DOHH2 (cell line): ENCODE measurements around the gene TNNC1.

Experiments
- H3F3A ChIP-seq: fragments of 200-600 bp; sonication (generic), shearing (Covaris generic); 2 replicates; pipeline ENCODE4 v1.6.0; 2016; ENCODE audit warnings: antibody characterized with exemption, mild to moderate bottlenecking; ENCODE audit not compliant: control insufficient read depth, insufficient read depth
- H3K27ac ChIP-seq: fragments of 200-600 bp; sonication (generic); 2 replicates; pipeline ENCODE4 v1.5.1; 2014; ENCODE audit warnings: low read depth, mild to moderate bottlenecking, low read length, moderate library complexity
- H3K27me3 ChIP-seq: fragments of 200-600 bp; sonication (generic); 2 replicates; pipeline ENCODE4 v1.6.1; 2014; ENCODE audit warnings: mild to moderate bottlenecking, low read length, mixed read lengths; ENCODE audit not compliant: control insufficient read depth
- H3K36me3 ChIP-seq: fragments of 200-600 bp; sonication (generic); 2 replicates; pipeline ENCODE4 v1.6.1; 2014; ENCODE audit warnings: mild to moderate bottlenecking, low read length, moderate library complexity, mixed read lengths; ENCODE audit not compliant: control insufficient read depth
- H3K4me1 ChIP-seq: fragments of 200-600 bp; sonication (generic); 2 replicates; pipeline ENCODE4 v1.6.1; 2014; ENCODE audit warnings: mild to moderate bottlenecking, low read length, mixed read lengths; ENCODE audit not compliant: control insufficient read depth
- H3K4me2 ChIP-seq: fragments of 200-600 bp; sonication (generic); 2 replicates; pipeline ENCODE4 v1.6.0; 2014; ENCODE audit warnings: mild to moderate bottlenecking, low read length, moderate library complexity
- H3K4me3 ChIP-seq: fragments of 200-600 bp; sonication (generic); 2 replicates; pipeline ENCODE4 v1.5.1; 2014; ENCODE audit warnings: mild to moderate bottlenecking, low read length, mixed read lengths
- H3K79me2 ChIP-seq: fragments of 200-600 bp; sonication (generic); 2 replicates; pipeline ENCODE4 v1.6.1; 2014; ENCODE audit warnings: mild to moderate bottlenecking, low read length, mixed read lengths; ENCODE audit not compliant: control insufficient read depth
- H3K9me2 ChIP-seq: fragments of 200-600 bp; sonication (generic); replicated peaks from 2 replicates; pipeline ENCODE4 v1.6.1; 2014; ENCODE audit warnings: mild to moderate bottlenecking, low read length, mixed read lengths; ENCODE audit not compliant: control insufficient read depth
- H3K9me3 ChIP-seq: fragments of 200-600 bp; sonication (generic); 2 replicates; pipeline ENCODE4 v1.6.1; 2014; ENCODE audit warnings: antibody characterized with exemption, low read length, mixed read lengths; ENCODE audit not compliant: control insufficient read depth, insufficient read depth
- H4K20me1 ChIP-seq: fragments of 200-600 bp; sonication (generic); 2 replicates; pipeline ENCODE4 v1.6.0; 2014; ENCODE audit warnings: low read depth, mild to moderate bottlenecking, antibody characterized with exemption, low read length, moderate library complexity; ENCODE audit not compliant: control insufficient read depth, insufficient read depth
- CTCF ChIP-seq: fragments of 200-600 bp; sonication (generic); IDR thresholded peaks from one replicate; pipeline ENCODE4 v1.5.1; 2014; ENCODE audit warnings: antibody characterized with exemption, mild to moderate bottlenecking, low read depth, low read length; ENCODE audit not compliant: poor library complexity, severe bottlenecking
- EZH2phosphoT487 ChIP-seq: fragments of 200-600 bp; sonication (generic); IDR thresholded peaks from 2 replicates; pipeline ENCODE4 v1.6.1; 2017; ENCODE audit warnings: borderline replicate concordance, mild to moderate bottlenecking, antibody characterized with exemption, low read length, moderate library complexity, mixed read lengths

Gene TNNC1

GRCh38 chr3:52440249-52440551, 13.6 kb downstream of the TNNC1 start:
- H3F3A ChIP-seq, result no peaks in the 10 kb centered on the region
- H3K4me1 ChIP-seq, result peaks cover 3% of the 10 kb centered on the region; the same call in 1 of the 2 replicates
- no peak overlapping the region for H3K4me2 ChIP-seq
- no peaks in the 10 kb centered on the region for H3K36me3 ChIP-seq
- TF ChIP-seq EZH2phosphoT487, result no peak
- TF ChIP-seq CTCF, result no peak
- H3K27me3 ChIP-seq, result 0 out of 2 replicates have a peak, but pooled peaks cover 4% of the 10 kb centered on the region
- no peaks in the 10 kb centered on the region for H3K9me2 ChIP-seq
- no peaks in the 10 kb centered on the region for H3K9me3 ChIP-seq
- H4K20me1 ChIP-seq, result no peaks in the 10 kb centered on the region
- no peak overlapping the region for H3K4me3 ChIP-seq
- no peaks in the 10 kb centered on the region for H3K79me2 ChIP-seq
- no peak overlapping the region for H3K27ac ChIP-seq

- Histone ChIP-seq H3K4me3 (no peak overlapping the region), H3F3A (no peaks in the 10 kb centered on the region), H3K4me2 (no peak overlapping the region), H3K9me3 (no peaks in the 10 kb centered on the region), H4K20me1 (no peaks in the 10 kb centered on the region), H3K79me2 (no peaks in the 10 kb centered on the region), H3K27me3 (0 out of 2 replicates have a peak, but pooled peaks cover 6% of the 10 kb centered on the region), H3K27ac (no peak overlapping the region), H3K9me2 (no peaks in the 10 kb centered on the region), H3K36me3 (no peaks in the 10 kb centered on the region), H3K4me1 (no peaks in the 10 kb centered on the region; the same call in 1 of the 2 replicates)
- TF ChIP-seq CTCF (no peak), EZH2phosphoT487 (no peak)
These were observed 14.2 kb downstream of the TNNC1 start for GRCh38 chr3:52439426-52440248.

GRCh38 chr3:52438579-52439425, 15.0 kb downstream of the TNNC1 start:
- no peaks in the 10 kb centered on the region for H3K36me3 ChIP-seq
- H3K79me2 ChIP-seq, result no peaks in the 10 kb centered on the region
- H3K27me3 ChIP-seq, result 0 out of 2 replicates have a peak, but pooled peaks cover 7% of the 10 kb centered on the region
- no peak overlapping the region for H3K4me2 ChIP-seq
- no peaks in the 10 kb centered on the region for H3K4me1 ChIP-seq
- no peak overlapping the region for H3K27ac ChIP-seq
- H3K9me2 ChIP-seq, result no peaks in the 10 kb centered on the region
- H3F3A ChIP-seq, result no peaks in the 10 kb centered on the region
- no peaks in the 10 kb centered on the region for H4K20me1 ChIP-seq
- H3K9me3 ChIP-seq, result no peaks in the 10 kb centered on the region
- TF ChIP-seq EZH2phosphoT487 (no peak), CTCF (no peak)
- no peak overlapping the region for H3K4me3 ChIP-seq
